ENCODE data around the gene ST3GAL3.

DNA sequence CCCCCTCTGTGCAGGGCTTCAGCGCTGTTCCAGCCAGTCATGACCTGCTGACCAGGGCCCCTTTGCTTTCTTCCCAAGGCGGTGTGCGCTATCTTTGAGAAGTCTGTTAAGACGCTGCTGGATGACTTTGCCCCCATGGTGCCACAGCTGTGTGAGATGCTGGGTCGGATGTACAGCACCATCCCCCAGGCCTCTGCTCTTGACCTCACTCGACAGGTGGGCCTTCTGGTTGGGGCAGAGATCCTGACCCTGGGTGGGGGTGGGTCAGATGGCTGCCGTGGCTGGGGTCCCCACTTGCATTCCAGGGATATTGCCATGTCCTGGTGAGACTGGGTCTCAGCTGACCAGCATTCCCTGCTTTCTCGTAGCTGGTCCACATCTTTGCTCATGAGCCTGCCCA lies 253.5 kb downstream of the ST3GAL3 start:
- TF ChIP-seq EZH2 (IDR thresholded peaks at IDR 0.05; ENCODE audit: low read length, missing control alignments): no peak
- TF ChIP-seq, protein P1, sequence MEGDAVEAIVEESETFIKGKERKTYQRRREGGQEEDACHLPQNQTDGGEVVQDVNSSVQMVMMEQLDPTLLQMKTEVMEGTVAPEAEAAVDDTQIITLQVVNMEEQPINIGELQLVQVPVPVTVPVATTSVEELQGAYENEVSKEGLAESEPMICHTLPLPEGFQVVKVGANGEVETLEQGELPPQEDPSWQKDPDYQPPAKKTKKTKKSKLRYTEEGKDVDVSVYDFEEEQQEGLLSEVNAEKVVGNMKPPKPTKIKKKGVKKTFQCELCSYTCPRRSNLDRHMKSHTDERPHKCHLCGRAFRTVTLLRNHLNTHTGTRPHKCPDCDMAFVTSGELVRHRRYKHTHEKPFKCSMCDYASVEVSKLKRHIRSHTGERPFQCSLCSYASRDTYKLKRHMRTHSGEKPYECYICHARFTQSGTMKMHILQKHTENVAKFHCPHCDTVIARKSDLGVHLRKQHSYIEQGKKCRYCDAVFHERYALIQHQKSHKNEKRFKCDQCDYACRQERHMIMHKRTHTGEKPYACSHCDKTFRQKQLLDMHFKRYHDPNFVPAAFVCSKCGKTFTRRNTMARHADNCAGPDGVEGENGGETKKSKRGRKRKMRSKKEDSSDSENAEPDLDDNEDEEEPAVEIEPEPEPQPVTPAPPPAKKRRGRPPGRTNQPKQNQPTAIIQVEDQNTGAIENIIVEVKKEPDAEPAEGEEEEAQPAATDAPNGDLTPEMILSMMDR (conservative IDR thresholded peaks at IDR 0.05 in 1 of 2, IDR thresholded peaks at IDR 0.05 in 1 of 2; ENCODE audit: low read depth in 1 of 2, low read length in 2 of 2): no peak
